GM20431 (cell line): ENCODE data around the gene POLD3.
"Not testable (repeated sequence)": the region's sequence is repeated elsewhere in the genome, so short reads cannot be mapped to it uniquely, and the experiment has no call there.

ENCODE experiments used
- in situ Hi-C: fragments of 300-500 bp; cut with MseI, MboI; formaldehyde crosslinking; loops from one replicate; pipeline ENCODE4 v1.15.0; 2020; ENCODE audit warnings: low sequenced_read_pairs; ENCODE audit not compliant: unreplicated experiment

Gene POLD3

DNA sequence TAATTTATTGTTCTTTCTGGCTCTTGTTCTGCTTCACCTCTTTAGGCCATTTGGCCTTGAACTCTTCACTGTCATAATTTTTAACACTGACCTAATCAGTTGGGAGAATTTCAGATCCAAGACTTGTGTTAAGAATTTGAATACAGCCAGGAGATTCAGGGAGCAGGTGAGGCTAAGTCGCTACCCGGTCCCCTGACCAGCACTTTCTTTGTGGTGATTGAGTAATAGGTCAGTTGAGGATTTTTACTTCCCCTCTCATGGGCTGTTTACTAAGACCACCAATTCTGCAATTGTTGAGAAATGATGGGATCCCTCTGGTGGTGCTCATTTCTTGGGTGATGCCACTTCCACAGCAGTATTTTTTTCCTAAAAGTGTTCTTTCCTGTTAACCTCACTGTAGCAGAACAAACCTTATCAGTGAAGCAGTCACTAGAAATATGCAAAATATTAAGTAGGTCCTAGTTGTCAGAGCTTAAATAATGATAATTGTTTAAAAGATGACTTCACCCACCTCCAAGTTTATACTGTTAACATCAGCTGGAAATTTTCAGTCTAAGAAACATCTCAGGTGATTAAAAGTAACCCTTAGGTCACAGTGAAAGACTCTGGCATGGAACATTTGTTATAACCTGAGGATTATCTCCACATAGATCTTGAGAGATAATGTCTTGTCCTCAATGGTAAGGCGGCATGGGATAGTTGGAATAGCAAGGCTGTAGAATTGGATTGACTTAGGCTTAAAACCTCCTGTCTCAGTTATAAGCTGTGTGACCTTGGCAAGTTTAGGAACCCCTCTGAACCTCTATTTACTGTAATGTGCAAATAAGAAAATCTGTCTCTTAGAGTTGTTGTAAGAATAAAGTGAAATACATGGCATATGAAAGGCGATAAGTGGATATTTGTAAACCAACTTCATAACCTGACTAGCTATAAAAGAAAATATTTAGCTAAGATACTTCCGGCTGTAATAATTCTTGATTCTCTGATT lies 41.3 kb downstream of the POLD3 start:
- in situ Hi-C loops: no loop called here

DNA sequence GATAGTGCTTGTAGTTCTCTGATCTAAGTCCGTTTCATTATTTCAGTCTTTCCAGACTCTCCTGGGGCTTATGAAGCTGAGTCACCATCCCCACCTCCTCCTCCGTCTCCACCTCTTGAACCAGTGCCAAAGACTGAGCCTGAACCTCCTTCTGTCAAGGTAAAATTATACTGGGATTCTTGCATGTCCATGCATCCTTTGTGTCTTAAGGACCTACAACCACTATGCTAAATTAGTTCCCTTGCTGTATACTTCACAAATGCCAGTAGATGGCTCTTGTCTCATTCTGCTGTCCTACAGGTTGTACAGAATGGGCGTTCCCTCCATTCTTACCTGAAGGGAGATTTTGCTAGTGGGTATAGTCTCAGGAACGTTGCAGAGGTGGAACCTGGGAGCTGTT lies 42.2 kb downstream of the POLD3 start:
- in situ Hi-C loops: no loop called here

DNA sequence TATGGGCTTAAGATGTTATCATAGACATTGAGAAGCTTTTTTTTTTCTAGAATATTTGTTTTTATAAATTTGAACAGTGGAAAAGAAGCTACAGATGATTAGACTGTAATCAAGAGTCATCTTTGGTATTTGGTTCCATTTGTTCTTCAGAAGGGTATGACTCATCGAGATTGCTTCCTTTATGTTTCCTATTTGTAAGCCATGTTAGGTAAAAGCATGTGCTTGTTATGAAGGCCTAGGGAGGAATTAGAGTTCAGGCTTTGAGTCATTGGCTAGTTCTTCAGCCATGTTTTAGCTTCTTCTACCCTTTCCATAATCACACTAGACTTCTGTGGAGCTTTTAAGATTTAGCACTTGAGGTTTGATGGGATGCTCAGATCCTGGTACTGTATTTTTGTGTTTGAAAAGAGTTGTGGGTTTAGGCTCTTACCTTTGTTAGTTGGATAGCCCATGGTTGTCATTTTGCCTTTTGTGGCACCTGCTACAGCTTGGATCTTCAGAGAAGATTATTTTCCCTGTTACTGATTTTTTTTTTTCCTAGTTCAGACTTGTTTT lies 44.3 kb downstream of the POLD3 start:
- in situ Hi-C loops: no loop called here

DNA sequence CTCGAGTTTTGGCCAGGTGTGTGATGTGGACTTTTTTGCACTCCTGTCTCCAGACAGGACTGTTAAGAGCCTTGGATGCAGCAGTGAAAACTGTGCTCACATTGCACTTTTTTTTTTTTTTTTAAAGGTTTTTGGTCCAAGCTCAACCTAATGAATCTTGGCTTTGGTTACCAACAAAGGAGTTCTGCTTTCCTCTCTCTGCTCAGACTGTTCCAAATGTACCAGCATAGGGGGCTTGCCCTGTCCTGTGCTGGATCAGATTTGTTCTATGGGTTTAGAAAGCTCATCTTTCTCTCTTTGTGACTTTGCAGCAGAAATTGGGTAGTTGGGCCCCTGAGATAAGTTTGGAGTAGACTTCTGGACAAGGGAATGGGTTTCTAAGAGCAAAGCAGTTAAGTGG lies 45.3 kb downstream of the POLD3 start:
- in situ Hi-C loops: no loop called here

DNA sequence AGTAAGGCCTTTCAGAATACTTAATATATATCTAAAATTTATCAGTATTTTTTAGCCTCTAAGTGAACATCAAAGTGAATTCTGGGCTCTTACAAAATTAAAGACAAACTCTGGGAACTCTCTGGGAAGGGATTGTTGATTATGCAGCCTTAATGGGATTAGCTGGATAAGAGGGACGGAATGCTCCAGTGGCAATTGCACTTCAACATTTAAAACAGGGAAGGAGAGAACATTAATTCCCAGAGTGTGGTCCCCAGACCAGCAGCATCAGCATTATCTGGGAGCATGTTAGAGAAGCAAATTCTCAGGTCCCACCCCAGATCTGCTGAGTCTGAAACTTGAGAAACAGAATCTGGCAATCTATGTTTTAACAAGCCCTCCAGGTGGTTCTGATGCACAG lies 46.5 kb downstream of the POLD3 start:
- in situ Hi-C loops: no loop called here

DNA sequence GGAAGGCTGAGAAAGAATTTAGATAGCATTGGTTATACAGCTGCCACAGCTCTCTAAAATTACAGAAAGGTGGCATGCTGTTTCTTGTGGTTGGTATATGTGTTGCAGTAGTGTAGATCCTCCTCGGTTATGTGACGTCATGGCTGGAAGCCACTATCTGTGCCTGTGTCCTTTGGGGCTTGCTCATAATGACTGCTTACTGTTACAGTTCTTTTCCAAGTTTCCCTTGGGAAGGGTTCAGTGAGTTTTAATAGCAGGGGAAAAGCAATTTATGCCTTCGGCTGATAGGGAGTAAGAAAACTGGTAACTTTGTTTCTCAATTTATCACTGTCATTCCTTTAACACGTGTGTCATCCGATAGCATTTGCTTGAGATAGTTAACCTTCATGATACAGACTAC lies 47.2 kb downstream of the POLD3 start:
- in situ Hi-C loops: no loop called here

DNA sequence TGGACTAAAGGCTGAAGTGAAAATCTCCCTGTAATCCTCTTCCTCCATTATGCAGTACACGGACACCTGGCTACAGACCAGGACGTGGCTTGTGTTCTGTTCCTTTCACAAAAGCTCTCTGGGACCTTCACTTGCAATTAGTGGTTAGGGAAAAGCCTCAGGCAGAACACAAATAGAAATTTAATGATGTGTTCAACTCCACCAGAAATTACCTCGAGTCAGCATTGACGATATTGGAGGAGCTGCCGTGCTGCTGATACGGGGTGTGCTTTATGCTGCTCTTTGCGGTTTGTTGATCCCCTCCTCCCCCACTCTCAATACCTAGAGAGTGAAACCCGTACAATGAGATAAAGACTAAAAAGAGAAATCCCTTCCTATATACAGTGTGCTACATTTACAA lies 48.9 kb downstream of the POLD3 start:
- in situ Hi-C loops: no loop called here

DNA sequence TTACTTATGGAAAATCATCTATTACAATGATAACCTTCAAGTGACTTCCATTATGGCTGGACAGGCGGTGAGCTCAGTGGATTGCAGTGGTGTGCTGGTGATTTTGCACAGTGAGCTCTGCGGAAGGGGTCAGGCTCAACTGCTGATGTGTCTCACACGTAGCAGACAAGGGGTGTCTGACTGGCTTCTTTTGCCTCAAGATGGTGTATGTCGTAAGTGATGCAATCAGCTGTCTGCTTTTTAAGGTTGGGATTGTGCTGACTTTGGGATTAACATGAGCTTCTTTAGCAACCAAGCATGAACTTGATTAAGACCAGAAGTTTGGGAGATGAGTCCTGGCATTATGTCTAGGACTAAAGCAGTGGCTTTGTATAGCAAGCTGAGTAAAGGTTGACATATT lies 49.5 kb downstream of the POLD3 start:
- in situ Hi-C loops: no loop called here

DNA sequence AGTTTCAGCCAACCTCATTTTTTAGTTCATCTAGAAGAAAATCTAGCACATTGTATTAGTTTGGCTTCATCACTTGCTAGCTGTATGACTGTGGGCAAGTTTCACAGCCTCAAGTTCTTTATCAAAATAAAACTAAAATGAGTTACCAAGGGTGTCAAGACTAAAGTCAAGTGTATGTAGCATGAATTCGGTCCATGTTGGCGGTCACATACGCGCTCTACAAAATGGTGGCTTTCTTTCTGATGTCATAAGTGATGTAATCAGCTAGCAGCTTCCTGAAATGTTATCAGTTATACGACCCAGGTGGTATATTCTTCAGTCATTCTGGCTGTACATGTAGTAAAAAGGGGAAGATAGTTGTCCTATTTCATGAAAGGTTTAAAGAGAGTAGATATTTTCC lies 50.5 kb downstream of the POLD3 start:
- in situ Hi-C loops: no loop called here

DNA sequence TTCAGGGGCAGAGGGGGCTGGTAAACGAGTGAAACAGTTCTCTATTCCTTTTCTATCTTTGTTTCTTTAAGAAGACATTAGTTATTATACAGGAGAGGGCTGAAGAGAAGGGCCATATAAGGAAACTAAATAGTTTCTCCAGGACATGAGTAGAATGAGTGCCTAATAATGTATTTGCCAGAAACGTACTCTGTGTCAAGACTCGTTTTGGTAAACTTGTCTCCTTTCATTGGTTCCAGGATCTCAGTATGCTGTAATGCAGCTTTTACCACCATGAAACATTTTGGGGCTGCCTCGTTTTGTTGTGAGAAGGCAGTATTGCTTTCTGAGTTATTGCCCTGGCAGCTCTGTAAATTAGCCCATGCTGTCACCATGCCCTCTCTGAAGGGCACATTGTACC lies 51.7 kb downstream of the POLD3 start:
- in situ Hi-C loops: no loop called here

DNA sequence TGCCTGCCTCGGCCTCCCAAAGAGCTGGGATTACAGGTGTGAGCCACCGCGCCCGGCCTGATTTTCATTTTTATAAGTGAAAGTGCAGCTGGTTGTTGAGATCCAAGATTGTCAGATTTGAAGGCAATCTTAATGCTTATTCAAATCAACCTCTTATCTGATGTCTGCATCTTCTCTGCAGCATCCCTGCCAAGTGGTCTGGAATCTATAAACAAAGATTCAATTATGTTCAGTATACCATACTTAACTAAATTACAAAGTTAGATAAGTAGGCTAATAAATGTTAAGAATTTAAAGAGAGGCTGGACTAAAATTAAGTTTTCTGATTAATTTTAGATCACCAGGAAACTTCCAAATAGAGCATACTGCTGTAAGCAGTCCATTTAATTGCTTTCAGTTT lies 53.8 kb downstream of the POLD3 start:
- in situ Hi-C loops: no loop called here

DNA sequence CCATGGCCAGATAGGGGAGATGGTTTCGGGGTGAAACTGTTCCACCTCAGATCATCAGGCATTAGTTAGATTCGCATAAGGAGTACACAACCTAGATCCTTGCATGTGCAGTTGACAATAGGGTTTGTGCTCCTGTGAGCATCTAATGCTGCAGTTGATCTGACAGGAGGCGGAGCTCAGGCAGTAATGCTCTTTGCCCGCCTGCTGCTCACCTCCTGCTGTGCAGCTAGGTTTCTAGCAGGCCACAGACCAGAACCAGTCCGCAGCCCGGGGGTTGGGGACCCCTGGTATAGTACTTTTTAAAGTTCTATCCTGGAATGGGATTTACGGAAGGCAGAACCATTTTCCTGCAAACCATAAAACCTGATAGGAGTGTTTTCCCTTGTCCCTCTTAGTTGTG lies 54.6 kb downstream of the POLD3 start:
- in situ Hi-C loops: no loop called here

DNA sequence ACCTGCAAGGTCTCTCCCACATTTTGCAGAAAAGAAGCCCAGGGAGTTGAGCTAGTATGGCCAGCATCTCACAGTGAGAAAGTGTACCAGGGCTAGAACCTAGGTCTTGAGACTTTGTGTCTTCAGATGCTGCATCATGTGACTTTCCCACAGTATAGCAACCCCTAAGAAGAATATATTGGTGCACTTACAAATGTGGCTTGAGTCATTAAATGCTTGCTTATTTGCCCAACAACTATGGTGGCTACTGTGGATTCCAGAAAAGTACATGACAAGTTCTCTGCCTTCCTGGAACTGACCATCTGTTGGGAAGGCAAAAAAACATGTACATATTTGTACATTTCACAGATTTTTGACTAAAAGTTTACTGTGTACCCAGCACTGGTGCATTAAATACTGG lies 55.0 kb downstream of the POLD3 start:
- in situ Hi-C loops: no loop called here

DNA sequence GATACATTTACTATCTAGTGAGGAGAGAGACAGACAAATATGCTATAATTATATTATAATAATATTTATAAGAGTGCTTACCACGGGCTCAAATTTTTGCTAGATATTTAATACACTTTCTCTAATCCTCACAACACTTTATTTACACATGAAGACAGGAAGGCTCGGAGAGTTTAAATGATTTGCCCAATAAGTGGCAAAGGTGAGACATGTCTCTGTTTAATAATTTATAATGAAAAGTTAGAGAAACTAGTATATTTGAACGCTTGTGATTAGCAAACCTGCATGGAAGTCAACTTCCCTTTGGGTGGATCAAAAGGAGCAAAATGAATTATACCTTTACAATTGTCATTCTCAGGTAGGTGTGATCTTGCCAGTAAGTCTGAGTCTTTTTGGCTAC lies 55.4 kb downstream of the POLD3 start:
- in situ Hi-C loops: no loop called here

DNA sequence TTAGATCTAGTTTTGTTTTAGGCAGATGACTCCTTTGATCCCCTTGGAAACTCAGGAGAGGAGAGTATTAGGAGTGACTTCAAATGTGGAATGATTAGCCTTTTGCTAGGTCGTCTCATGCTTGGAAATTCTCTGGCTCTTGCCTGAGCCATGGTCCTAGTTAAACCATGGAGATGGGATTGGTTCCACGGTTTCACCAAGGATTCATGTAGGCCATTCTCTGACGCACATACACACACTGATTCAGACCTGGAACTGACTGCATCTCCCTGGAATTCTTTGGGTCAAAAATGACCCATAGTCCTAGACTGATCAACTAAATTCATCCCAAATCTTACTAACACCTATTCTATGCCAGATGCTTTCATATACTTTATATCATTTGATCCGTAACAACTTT lies 56.5 kb downstream of the POLD3 start:
- in situ Hi-C loops: no loop called here

DNA sequence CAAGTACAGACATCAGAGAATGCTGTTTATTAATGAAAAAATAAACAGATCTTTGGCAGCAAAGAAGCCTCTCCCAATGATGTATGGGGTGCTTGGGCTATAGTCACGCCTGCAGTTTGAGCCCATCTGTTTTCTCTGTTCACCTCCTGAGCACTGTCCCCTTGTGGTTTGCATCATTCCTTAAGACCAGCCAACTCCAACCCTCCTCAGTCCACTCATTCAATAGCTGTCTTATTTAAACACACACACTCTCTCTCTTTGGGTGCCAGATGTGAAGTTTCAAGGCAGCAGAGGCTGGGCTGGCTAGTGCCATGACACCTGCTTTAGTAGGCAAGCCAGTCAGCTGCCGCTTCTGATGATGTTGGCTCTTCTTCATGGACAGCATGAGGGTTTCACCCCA lies 58.1 kb downstream of the POLD3 start:
- in situ Hi-C loops: no loop called here

DNA sequence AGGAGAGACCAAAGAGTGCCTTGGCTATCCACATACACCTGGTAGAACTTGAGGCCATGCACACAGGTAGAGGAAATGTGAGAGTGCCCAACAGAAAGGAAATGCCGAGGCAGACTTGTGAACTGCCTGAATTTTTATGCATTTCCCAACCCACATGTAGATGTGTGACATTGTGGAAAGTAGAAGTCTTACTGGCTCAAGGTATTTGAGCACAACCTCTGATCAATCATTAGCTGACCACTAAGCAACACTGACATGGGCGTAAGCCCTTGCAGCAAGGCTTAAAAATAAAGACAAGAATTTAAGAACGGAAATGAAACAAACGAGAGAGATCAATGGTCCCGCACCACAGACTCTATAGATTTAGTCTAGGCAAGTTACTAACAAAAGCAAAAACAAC lies 62.6 kb downstream of the POLD3 start:
- in situ Hi-C loops: no loop called here

DNA sequence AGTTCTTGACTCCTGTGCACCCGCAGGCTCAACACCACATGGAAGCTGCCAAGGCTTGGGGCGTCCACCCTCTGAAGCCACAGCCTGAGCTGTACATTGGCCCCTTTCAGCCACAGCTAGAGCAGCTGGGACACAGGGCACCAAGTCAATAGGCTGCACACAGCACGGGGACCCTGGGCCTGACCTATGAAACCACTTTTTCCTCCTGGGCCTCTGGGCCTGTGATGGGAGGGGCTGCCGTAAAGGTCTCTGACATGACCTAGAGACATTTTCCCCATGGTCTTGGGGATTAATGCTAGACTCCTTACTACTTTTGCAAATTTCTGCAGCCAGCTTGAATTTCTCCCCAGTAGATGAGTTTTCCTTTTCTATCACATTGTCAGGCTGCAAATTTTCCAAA lies 66.7 kb downstream of the POLD3 start:
- in situ Hi-C loops: not testable (repeated sequence)

DNA sequence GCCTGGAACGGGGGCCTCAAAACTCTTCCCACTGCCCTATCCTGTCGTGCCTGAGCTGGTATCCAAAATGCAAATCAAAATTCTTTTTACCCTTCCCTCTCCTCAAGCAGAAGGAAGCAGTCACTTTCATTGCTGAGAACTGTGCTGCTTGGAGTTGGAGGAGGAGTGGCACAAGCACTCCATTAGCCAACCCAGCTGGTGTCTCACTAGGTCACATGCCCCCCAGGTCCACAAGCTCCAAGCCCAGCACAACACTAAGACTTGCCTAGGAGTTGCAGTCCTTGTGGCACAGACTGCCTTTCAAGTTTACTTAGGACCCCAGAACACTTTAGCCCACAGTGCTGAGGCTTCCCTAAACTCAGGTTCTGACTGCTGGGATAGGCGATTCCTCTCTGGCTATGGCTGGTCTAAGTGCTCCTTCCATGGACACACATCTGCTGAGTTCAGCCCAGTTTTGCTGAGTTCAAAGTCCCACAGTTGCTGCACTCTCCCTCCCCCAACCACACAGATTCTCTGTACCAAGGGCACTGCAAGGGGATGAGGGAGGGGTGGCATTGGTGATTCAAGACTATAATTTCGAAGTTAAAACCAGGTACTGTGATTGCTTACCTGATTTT lies 70.2 kb downstream of the POLD3 start:
- in situ Hi-C loops: no loop called here

DNA sequence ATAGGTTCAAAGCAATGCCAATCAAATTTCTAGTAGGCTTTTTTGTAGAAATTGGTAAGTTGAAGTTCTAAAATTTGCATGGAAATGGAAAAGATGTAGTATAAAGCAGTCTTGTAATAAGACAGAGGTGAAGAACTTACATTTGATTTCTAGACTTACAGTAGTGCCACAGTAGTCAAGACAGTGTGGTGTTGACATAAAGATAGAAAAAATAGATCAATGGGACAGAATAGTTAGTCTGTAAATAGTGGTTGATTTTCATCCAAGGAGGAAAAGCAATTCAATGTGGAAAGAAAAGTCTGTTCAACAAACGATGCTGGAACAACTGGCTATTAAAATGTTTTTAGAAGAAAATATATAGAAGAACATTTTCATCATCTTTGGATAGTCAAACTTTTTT lies 70.9 kb downstream of the POLD3 start:
- in situ Hi-C loops: no loop called here
